ENCODE measurements around the gene EFCAB12. TPM values are rescaled to one million over a fixed set of nuclear protein-coding genes. Genes with fewer than 3 reads are reported as not detected.

The EFCAB12 gene
- total RNA-seq, 1 donor from 2014 or later, result 0.13 TPM

GRCh38 chr3:129434140-129434539 lies 5.7 kb upstream of the EFCAB12 start:
- Mint-ChIP-seq H3K27ac (no peak overlapping the region), H3K27me3 (ENCODE audit: insufficient read depth, low read depth) (peaks cover 2% of the 10 kb centered on the region), H3K36me3 (peaks cover 33% of the 10 kb centered on the region), H3K9me3 (no peaks in the 10 kb centered on the region), H3K4me1 (peaks cover 24% of the 10 kb centered on the region), H3K4me3 (no peak overlapping the region)
- no peaks in the 10 kb centered on the region for H3K27me3 ChIP-seq
- no peaks in the 10 kb centered on the region for H4K20me1 ChIP-seq (ENCODE audit: low read depth)
- TF ChIP-seq EZH2 (IDR thresholded peaks at IDR 0.05) (no peak), EZH2phosphoT487 (IDR thresholded peaks at IDR 0.05) (no peak), CTCF (IDR thresholded peaks at IDR 0.05) (no peak)
- H3K4me2 ChIP-seq, result no peak overlapping the region
- H3K36me3 ChIP-seq, result peaks cover 26% of the 10 kb centered on the region
- peaks cover 40% of the 10 kb centered on the region for H3K79me2 ChIP-seq (ENCODE audit: low read depth)
- no peak for DNase-seq (ENCODE audit: low spot score)
- H3K9ac ChIP-seq, result no peak overlapping the region
- H3K4me3 ChIP-seq, result no peak overlapping the region
- H3K9me3 ChIP-seq (ENCODE audit: low read depth), result no peaks in the 10 kb centered on the region
- peaks cover 11% of the 10 kb centered on the region for H3K4me1 ChIP-seq
- peaks cover 32% of the 10 kb centered on the region for H3F3A ChIP-seq (ENCODE audit: low read depth)
- H3K27ac ChIP-seq, result no peak overlapping the region
- H2AFZ ChIP-seq (replicated peaks), result no peak overlapping the region

- Mint-ChIP-seq H3K4me3 (no peak overlapping the region), H3K27me3 (ENCODE audit: insufficient read depth, low read depth) (peaks cover 5% of the 10 kb centered on the region), H3K36me3 (peaks cover 34% of the 10 kb centered on the region), H3K27ac (no peak overlapping the region), H3K4me1 (peaks cover 29% of the 10 kb centered on the region), H3K9me3 (no peaks in the 10 kb centered on the region)
- peaks cover 34% of the 10 kb centered on the region for H3F3A ChIP-seq (ENCODE audit: low read depth)
- TF ChIP-seq EZH2phosphoT487 (IDR thresholded peaks at IDR 0.05) (no peak), CTCF (IDR thresholded peaks at IDR 0.05) (no peak), EZH2 (IDR thresholded peaks at IDR 0.05) (no peak)
- no peak overlapping the region for H2AFZ ChIP-seq (replicated peaks)
- H3K36me3 ChIP-seq, result peaks cover 26% of the 10 kb centered on the region
- H3K9ac ChIP-seq, result no peak overlapping the region
- H3K4me1 ChIP-seq, result peaks cover 12% of the 10 kb centered on the region
- H3K79me2 ChIP-seq (ENCODE audit: low read depth), result peaks cover 34% of the 10 kb centered on the region
- DNase-seq (ENCODE audit: low spot score), result no peak
- no peak overlapping the region for H3K4me2 ChIP-seq
- no peaks in the 10 kb centered on the region for H3K27me3 ChIP-seq
- no peak overlapping the region for H3K4me3 ChIP-seq
- no peak overlapping the region for H3K27ac ChIP-seq
- no peaks in the 10 kb centered on the region for H3K9me3 ChIP-seq (ENCODE audit: low read depth)
- no peaks in the 10 kb centered on the region for H4K20me1 ChIP-seq (ENCODE audit: low read depth)
Measured at GRCh38 chr3:129433565-129433964, 5.1 kb upstream of the EFCAB12 start.

GRCh38 chr3:129432671-129433070 lies 4.2 kb upstream of the EFCAB12 start:
- Mint-ChIP-seq H3K27ac (no peak overlapping the region), H3K27me3 (ENCODE audit: insufficient read depth, low read depth) (peaks cover 3% of the 10 kb centered on the region), H3K4me3 (no peak overlapping the region), H3K36me3 (peaks cover 30% of the 10 kb centered on the region), H3K9me3 (no peaks in the 10 kb centered on the region), H3K4me1 (peaks cover 30% of the 10 kb centered on the region)
- Histone ChIP-seq H3K79me2 (ENCODE audit: low read depth) (peaks cover 25% of the 10 kb centered on the region), H3K9me3 (ENCODE audit: low read depth) (no peaks in the 10 kb centered on the region), H3K4me3 (no peak overlapping the region), H3K27me3 (peaks cover 7% of the 10 kb centered on the region), H3K4me1 (peaks cover 10% of the 10 kb centered on the region), H2AFZ (replicated peaks) (no peak overlapping the region), H3K4me2 (no peak overlapping the region), H3K36me3 (peaks cover 26% of the 10 kb centered on the region), H3K27ac (no peak overlapping the region), H4K20me1 (ENCODE audit: low read depth) (no peaks in the 10 kb centered on the region), H3K9ac (no peak overlapping the region), H3F3A (ENCODE audit: low read depth) (peaks cover 35% of the 10 kb centered on the region)
- TF ChIP-seq EZH2phosphoT487 (IDR thresholded peaks at IDR 0.05) (no peak), EZH2 (IDR thresholded peaks at IDR 0.05) (no peak), CTCF (IDR thresholded peaks at IDR 0.05) (no peak)
- DNase-seq (ENCODE audit: low spot score), result no peak

Data from neural progenitor cell (in vitro differentiated cells).